ENCODE data around the gene ZNF275. TPM values are rescaled to one million over a fixed set of nuclear protein-coding genes. Genes with fewer than 3 reads are reported as not detected.

Gene ZNF275
- total RNA-seq, 1 experiment from 2014 or later = 9.8 TPM

- ChIA-PET POLR2A (no interaction called here), CTCF (interaction anchor here (0.6 to 0.7 kb wide), 3 partner anchors 68 to 498 kb away, joined by 3 to 5 read pairs (median 3); no protein-coding TSS in a partner anchor)
- H3K36me3 Mint-ChIP-seq = no peaks in the 10 kb centered on the region
- ATAC-seq = no peak
- DNase-seq (ENCODE audit: low spot score) = no peak
- no peaks in the 10 kb centered on the region for H3K4me1 Mint-ChIP-seq
- H3K4me3 Mint-ChIP-seq = no peak overlapping the region
- H3K27ac Mint-ChIP-seq = no peak overlapping the region
- no peaks in the 10 kb centered on the region for H3K9me3 Mint-ChIP-seq
- TF ChIP-seq ATF6 (CRISPR knock-in tag; IDR thresholded peaks at IDR 0.05) = no peak
- no peak for TF ChIP-seq ARID4B (CRISPR knock-in tag; IDR thresholded peaks at IDR 0.05; ENCODE audit: borderline replicate concordance)
- no peak for TF ChIP-seq ZNF219 (CRISPR knock-in tag; IDR thresholded peaks at IDR 0.05; ENCODE audit: borderline replicate concordance)
- no peak for TF ChIP-seq GRHL2 (CRISPR knock-in tag; IDR thresholded peaks at IDR 0.05; ENCODE audit: insufficient replicate concordance, severe bottlenecking)
- no peak for TF ChIP-seq CBFB (CRISPR knock-in tag; IDR thresholded peaks at IDR 0.05; ENCODE audit: low read depth)
- no peak for TF ChIP-seq USF1 (CRISPR knock-in tag; IDR thresholded peaks at IDR 0.05)
- no peak for TF ChIP-seq CREM (CRISPR knock-in tag; IDR thresholded peaks at IDR 0.05)
- H3K27me3 Mint-ChIP-seq (ENCODE audit: low read depth) = no peaks in the 10 kb centered on the region
Observed at GRCh38 chrX:153392642-153393321, 58.8 kb downstream of the ZNF275 start.

- CTCF ChIA-PET = interaction anchor here (0.6 kb wide), 1 partner anchor 66 kb away, joined by 5 read pairs; no protein-coding TSS in a partner anchor
- Mint-ChIP-seq H3K36me3 (no peaks in the 10 kb centered on the region), H3K27ac (no peak overlapping the region), H3K27me3 (ENCODE audit: low read depth) (no peaks in the 10 kb centered on the region), H3K4me1 (no peaks in the 10 kb centered on the region), H3K9me3 (no peaks in the 10 kb centered on the region), H3K4me3 (no peak overlapping the region)
- no peak for ATAC-seq
- POLR2A ChIA-PET = no interaction called here
- DNase-seq (ENCODE audit: low spot score) = no peak
- TF ChIP-seq ZNF232 (CRISPR knock-in tag; IDR thresholded peaks at IDR 0.05) (no peak), FOXP4 (CRISPR knock-in tag; IDR thresholded peaks at IDR 0.05) (no peak), ZNF281 (CRISPR knock-in tag; IDR thresholded peaks at IDR 0.05) (no peak), TEAD1 (CRISPR knock-in tag; IDR thresholded peaks at IDR 0.05) (no peak), RELA (CRISPR knock-in tag; IDR thresholded peaks at IDR 0.05; ENCODE audit: borderline replicate concordance) (no peak), ZSCAN18 (CRISPR knock-in tag; IDR thresholded peaks at IDR 0.05) (no peak), CREB1 (CRISPR knock-in tag; IDR thresholded peaks at IDR 0.05) (no peak), HMGA2 (CRISPR knock-in tag; IDR thresholded peaks at IDR 0.05) (no peak), NFE2L1 (CRISPR knock-in tag; IDR thresholded peaks at IDR 0.05) (no peak), CDX4 (CRISPR knock-in tag; IDR thresholded peaks at IDR 0.05; ENCODE audit: borderline replicate concordance) (no peak)
Observed at GRCh38 chrX:153394612-153395011, 60.7 kb downstream of the ZNF275 start.

Data from WTC11 (cell line).